Mesodermal cell (in vitro differentiated cells): Measurements from ENCODE around the gene GRIA3.

ENCODE experiments used
- H3K27ac ChIP-seq: 2 replicates; pipeline ENCODE4 v1.7.0; 2013; ENCODE audit warnings: mild to moderate bottlenecking, low read depth, low read length, moderate library complexity; ENCODE audit not compliant: severe bottlenecking
- H3K36me3 ChIP-seq: 2 replicates; pipeline ENCODE4 v1.7.1; 2013; ENCODE audit warnings: mild to moderate bottlenecking, low read length, moderate library complexity; ENCODE audit not compliant: control insufficient read depth, insufficient read depth
- H3K4me1 ChIP-seq: one replicate; pipeline ENCODE4 v1.7.1; 2013; ENCODE audit warnings: mild to moderate bottlenecking, low read length; ENCODE audit not compliant: insufficient read depth, control insufficient read depth, poor library complexity, severe bottlenecking
- H3K4me3 ChIP-seq: 2 replicates; pipeline ENCODE4 v1.7.0; 2013; ENCODE audit warnings: low read length, control low read depth, mild to moderate bottlenecking; ENCODE audit not compliant: insufficient read depth, poor library complexity, severe bottlenecking; ENCODE audit errors: extremely low read depth
- H3K9me3 ChIP-seq: 2 replicates; pipeline ENCODE4 v1.7.1; 2013; ENCODE audit warnings: mild to moderate bottlenecking, low read length, moderate library complexity; ENCODE audit not compliant: control insufficient read depth
- WGBS, 2 experiments: methylation state at CpG; one replicate each; pipeline ENCODE4 v1.1.5; 2013; ENCODE audit warnings: missing lambda C conversion rate in 2 of 2; ENCODE audit not compliant: insufficient coverage in 2 of 2; 5-methylcytosine and 5-hydroxymethylcytosine counted together

GRIA3 gene

DNA sequence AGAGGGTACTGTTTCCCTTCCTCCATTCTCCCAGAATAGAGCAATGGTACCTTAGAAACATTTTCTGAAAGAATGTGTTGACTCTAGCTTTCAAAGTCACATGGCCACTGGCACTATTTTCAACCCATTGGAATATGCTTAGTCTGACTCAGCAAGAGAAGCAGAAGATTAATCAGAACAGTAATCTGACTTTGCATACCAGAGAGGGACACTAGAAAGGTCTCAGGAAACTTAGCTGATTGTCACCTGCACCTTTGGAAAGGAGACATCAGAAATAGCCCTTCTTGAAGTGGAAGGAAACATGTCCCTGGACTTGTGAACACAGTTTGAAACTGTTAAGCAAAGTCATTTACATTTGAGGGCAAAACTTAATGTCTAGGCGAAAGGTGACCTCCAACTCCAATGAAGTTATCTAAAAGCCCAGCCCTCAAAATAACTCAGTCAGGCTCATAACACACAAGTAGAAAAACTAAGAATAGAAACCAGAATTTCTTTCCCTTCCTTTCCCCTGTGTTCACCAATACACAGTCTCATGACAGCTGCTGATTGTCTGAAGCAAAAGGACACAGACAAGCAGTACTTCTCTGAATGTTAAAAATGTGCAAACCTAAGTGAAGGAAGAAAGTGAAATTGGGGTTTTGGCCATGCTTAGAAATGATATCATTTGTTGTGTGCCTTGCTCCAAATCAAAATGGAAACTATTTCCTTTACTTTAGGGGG is 270.8 kb downstream of the GRIA3 start:
- H3K36me3 ChIP-seq: no peaks in the 10 kb centered on the region
- H3K27ac ChIP-seq: no peak overlapping the region
- H3K4me3 ChIP-seq: no peak overlapping the region
- WGBS, 2 experiments: 100% methylated on average over 1 of the region's 1 CpG; no CpG with 5 or more reads in 1 of the 2 experiments
- no peaks in the 10 kb centered on the region for H3K9me3 ChIP-seq
- no peaks in the 10 kb centered on the region for H3K4me1 ChIP-seq

DNA sequence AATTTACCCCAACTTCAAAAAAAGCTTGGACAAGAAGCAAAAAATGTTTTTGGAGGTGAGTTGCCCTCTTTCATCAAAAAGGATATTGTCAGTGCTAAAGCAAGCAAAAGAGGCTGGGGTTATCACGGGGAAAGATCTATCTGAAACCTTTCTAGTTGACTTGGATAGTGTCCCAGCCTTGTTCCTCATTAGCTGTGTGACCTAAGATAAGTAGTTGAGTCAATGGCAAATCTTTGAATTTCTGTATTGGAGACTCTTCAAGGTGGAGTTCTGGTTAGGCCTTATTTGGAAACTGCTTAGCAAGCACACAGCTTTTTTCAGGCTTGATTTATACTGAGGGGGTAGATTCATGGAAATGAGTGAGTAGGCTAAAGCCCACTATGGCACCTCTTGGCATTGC is 271.6 kb downstream of the GRIA3 start:
- Histone ChIP-seq H3K27ac (no peak overlapping the region), H3K9me3 (no peaks in the 10 kb centered on the region), H3K36me3 (no peaks in the 10 kb centered on the region), H3K4me1 (no peaks in the 10 kb centered on the region), H3K4me3 (no peak overlapping the region)
- 80% methylated on average over 1 of the region's 1 CpG; no CpG with 5 or more reads in 1 of the 2 experiments for WGBS, 2 experiments

DNA sequence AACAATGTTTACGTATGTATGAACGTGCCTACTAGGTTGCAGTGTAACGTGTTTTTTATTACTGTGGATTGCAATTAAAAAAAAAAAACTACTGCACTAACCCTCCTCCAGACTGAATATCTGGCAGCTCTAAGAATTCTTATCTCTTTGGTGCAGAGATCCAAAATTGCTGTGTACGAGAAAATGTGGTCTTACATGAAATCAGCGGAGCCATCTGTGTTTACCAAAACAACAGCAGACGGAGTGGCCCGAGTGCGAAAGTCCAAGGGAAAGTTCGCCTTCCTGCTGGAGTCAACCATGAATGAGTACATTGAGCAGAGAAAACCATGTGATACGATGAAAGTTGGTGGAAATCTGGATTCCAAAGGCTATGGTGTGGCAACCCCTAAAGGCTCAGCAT is 280.6 kb downstream of the GRIA3 start:
- H3K36me3 ChIP-seq: no peaks in the 10 kb centered on the region
- 89 to 96% methylated on average over 7 of the region's 10 CpGs for WGBS, 2 experiments
- no peaks in the 10 kb centered on the region for H3K9me3 ChIP-seq
- H3K4me1 ChIP-seq: no peaks in the 10 kb centered on the region
- H3K27ac ChIP-seq: no peak overlapping the region
- H3K4me3 ChIP-seq: no peak overlapping the region

DNA sequence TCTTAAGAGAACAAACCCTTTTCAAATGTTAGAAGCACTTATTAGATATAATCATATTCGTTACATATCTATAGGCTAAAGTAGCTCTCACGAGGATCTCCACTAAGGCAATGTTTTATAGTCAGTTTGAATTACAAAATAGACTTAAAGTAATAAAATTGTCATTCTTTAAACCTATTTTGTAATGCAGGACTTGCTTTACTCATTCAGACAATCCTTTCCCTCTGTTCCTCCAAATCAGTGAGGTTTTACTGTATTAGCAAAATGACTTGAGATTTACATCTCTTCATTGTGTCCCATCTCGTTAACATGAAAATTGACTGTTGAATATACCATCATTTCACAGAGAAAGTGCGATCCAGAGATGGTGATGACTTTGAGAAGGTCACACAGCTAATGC is 284.4 kb downstream of the GRIA3 start:
- WGBS, 2 experiments: no CpG with 5 or more reads among the region's 4 CpGs
- H3K27ac ChIP-seq: no peak overlapping the region
- H3K36me3 ChIP-seq: no peaks in the 10 kb centered on the region
- no peaks in the 10 kb centered on the region for H3K4me1 ChIP-seq
- H3K4me3 ChIP-seq: no peak overlapping the region
- H3K9me3 ChIP-seq: no peaks in the 10 kb centered on the region

DNA sequence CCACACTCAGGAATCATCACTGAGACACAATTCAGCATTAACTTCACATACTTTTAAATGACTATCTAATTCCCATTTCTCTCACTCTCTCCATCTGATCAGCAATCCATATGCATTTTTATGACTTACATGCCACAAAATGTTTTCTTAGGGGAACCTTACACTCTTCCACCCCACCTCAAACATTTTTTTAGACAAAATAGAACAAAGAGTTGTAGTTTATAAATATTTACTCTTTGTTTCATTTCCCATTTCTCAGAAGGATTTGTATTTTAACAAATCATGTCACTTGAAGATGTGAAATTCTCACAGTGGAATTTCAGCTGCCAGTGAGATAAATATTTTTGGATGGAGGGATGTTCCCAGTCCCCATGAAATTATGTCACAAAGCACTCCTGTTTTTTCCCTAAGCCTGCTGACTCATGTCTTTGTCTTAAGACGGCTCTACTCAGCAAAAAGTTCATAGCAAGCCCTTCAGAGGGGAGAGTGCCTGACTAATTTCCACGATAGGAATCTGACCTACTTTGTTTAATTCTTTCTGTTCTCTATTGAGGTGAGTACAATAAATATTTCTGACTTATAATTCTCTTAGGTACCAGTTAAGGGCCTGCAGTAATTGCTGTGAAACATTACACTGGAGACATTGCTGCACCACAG is 291.1 kb downstream of the GRIA3 start:
- Histone ChIP-seq H3K4me1 (no peaks in the 10 kb centered on the region), H3K27ac (no peak overlapping the region), H3K4me3 (no peak overlapping the region), H3K36me3 (no peaks in the 10 kb centered on the region), H3K9me3 (no peaks in the 10 kb centered on the region)
- WGBS, 2 experiments: 40% methylated on average over 1 of the region's 2 CpGs; no CpG with 5 or more reads in 1 of the 2 experiments

DNA sequence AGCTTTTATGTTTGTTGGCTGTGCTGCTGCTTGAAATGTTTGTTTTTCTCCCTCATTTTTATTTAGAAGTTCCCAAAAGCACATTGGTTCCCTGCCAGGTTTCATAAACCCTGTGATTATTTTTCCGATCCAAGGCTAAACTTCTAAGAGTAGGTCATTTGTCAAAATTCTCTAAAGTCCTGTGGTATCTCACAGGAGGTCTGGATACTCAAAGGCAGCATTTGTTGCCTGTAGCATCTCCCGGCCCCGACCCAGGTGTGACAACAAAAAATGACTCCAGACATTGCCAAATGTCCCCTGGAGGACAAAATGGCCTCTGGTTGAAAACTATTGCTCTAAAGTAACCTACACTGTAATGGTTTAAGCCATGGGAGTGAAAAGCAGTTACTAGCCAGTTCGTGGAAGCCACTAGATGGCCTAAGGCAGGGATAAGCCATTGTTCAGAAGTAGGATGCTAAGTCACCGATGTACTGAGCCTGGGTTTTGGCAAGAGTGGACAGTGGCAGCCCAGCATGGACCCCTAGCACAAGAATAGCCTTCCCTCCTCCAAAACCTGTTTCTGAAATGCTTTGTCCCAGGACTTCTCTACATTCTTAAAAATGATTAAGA is 292.6 kb downstream of the GRIA3 start:
- H3K4me1 ChIP-seq: no peaks in the 10 kb centered on the region
- H3K36me3 ChIP-seq: no peaks in the 10 kb centered on the region
- WGBS, 2 experiments: 20% methylated on average over 1 of the region's 5 CpGs; no CpG with 5 or more reads in 1 of the 2 experiments
- H3K4me3 ChIP-seq: no peak overlapping the region
- H3K27ac ChIP-seq: no peak overlapping the region
- H3K9me3 ChIP-seq: no peaks in the 10 kb centered on the region

DNA sequence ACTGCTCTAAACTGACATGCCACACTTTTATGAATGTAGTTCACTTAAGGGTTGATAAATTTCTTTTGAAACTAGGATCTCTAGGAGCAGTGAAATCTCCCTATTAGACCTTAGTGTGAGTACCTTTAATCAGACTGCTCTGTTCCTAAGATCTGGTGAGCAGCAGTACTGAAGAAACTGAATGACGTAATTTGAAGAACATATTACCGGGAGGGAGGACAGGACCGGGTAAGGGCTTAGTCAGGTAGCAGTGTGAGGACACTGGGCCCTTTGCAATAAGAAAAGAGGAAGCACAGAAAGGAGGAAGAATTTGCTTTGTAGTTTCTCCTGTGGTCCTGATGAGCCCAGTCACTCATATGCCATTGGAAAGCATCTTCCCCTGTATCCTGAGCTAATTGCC is 293.6 kb downstream of the GRIA3 start:
- Histone ChIP-seq H3K36me3 (no peaks in the 10 kb centered on the region), H3K4me3 (no peak overlapping the region), H3K4me1 (no peaks in the 10 kb centered on the region), H3K9me3 (no peaks in the 10 kb centered on the region), H3K27ac (no peak overlapping the region)
- 93 to 100% methylated on average over 2 of the region's 3 CpGs for WGBS, 2 experiments

DNA sequence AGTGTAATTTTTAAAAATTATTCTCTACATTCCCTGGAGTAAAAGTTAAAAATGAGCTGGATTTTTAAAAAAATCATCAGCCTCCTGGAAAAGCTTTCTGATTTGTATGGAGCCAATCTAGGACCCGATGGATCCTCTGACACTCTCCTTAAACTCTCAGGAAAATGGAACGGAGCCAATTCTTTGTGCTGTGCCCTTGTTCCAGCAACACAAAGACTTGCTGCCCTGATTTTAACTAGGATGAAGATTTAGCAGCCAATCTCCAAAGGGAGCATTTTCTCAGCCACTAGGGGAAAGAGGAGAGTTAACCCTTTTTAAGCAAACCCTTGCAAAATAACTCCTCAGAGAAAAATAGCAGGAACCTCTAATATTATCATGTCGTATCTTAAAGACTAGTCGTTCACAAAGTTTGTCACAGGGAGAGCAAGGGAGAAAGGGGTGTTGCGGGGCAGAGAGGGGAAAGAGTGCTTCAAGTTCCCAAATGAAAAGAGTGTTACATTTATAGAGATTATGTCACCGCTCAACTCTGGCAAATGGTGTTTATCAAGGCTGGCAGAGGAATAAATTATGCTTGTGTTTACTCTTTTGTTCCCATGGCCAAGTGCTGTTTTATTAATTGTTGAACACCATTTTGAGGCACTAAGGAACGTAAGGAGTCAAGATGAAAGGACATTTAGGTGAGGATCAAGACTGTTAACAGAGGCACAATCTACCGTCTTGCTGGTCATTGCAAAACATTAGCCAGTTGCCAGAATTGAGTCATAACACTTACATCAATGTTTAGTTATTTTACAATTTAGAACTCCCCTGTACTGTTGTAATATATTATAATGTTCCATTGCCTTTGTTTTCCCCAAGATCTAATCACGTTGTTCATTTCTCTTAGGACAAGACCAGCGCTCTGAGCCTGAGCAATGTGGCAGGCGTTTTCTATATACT is 298.1 kb downstream of the GRIA3 start:
- Histone ChIP-seq H3K36me3 (no peaks in the 10 kb centered on the region), H3K4me1 (no peaks in the 10 kb centered on the region), H3K4me3 (no peak overlapping the region), H3K27ac (no peak overlapping the region), H3K9me3 (no peaks in the 10 kb centered on the region)
- 85 to 100% methylated on average over 1 to 4 of the region's 11 CpGs for WGBS, 2 experiments

DNA sequence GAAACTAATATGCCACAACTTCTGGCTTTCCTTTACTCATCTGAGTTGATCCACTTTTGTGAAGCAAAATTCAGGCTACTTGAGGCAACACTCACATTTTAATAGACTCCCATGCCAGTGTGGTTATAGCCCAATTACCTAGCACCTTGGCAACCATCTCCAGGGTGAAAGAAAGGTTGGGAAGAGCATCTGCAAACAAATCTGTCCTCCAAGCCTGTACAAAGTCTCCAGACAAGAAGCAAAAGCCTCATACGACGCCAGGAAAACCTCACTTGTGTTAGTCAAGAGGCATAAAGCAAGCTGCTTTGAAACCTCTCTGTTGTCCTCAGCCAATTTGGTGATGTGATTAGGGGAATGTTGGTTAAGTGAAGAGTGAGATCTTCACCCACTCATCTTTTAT is 302.2 kb downstream of the GRIA3 start:
- Histone ChIP-seq H3K4me1 (peaks cover 16% of the 10 kb centered on the region), H3K9me3 (no peaks in the 10 kb centered on the region), H3K36me3 (no peaks in the 10 kb centered on the region), H3K27ac (no peak overlapping the region), H3K4me3 (no peak overlapping the region)
- no CpG with 5 or more reads among the region's 2 CpGs for WGBS, 2 experiments

DNA sequence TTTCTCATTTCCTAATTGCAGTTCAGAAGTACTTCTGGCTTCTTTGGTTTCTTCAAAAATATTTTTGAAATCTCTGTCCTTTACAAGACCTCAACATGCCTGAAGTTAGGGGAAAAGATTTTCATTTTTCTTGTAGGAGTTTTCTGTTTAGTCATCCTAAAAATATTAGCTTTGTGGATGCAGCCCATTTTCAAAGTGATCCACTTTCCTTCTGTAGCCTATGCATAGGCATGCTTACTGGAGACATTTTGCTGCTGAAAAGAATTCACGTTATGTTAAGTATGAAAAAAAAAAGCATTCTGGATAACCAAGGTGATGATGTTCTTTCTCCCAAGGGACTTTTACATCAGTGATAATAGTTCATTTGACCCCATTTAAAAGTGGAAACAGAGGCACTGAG is 303.2 kb downstream of the GRIA3 start:
- H3K36me3 ChIP-seq: no peaks in the 10 kb centered on the region
- WGBS, 2 experiments: no CpG with 5 or more reads among the region's 1 CpG
- H3K4me1 ChIP-seq: peaks cover 16% of the 10 kb centered on the region

More for the DNA sequence above, 303.2 kb downstream of the GRIA3 start:
- Histone ChIP-seq H3K4me3 (no peak overlapping the region), H3K9me3 (no peaks in the 10 kb centered on the region), H3K27ac (no peak overlapping the region)
